K562 (cell line): Measurements from ENCODE around the gene ID1. TPM values are rescaled to one million over a fixed set of nuclear protein-coding genes. Genes with fewer than 3 reads are reported as not detected.

Experiments
- ETV5 ChIP-seq: sonication (generic); formaldehyde crosslinking; IDR thresholded peaks from 2 replicates; pipeline ENCODE4 v1.4.0; 2020; ENCODE audit warnings: low read depth, mild to moderate bottlenecking, missing genetic modification reagents
- HLTF ChIP-seq: fragments of 450-650 bp; IDR thresholded peaks from 2 replicates; pipeline ENCODE4 v1.6.1; 2016
- MCM7 ChIP-seq, 2 experiments: fragments of 450-650 bp; IDR thresholded peaks; 2 replicates each; pipeline ENCODE4 v1.6.1; 2016 to 2018
- MECOM ChIP-seq: fragments of 250-450 bp; sonication (Bioruptor Pico); IDR thresholded peaks from 2 replicates; pipeline ENCODE4 v1.8.0; 2022; ENCODE audit warnings: inconsistent platforms
- PRMT5 ChIP-seq: sonication (generic); formaldehyde crosslinking; IDR thresholded peaks from 2 replicates; pipeline ENCODE4 v1.5.0; 2020; ENCODE audit warnings: missing genetic modification reagents
- TAF9B ChIP-seq: fragments of 450-650 bp; IDR thresholded peaks from 2 replicates; pipeline ENCODE4 v1.6.1; 2018; ENCODE audit warnings: mild to moderate bottlenecking; ENCODE audit not compliant: partially characterized antibody
- U2AF1 ChIP-seq: fragments of 200-400 bp; formaldehyde crosslinking; optimal IDR thresholded peaks from 2 replicates; pipeline ENCODE3; 2017; ENCODE audit warnings: mild to moderate bottlenecking, low read depth, low read length, moderate library complexity
- U2AF2 ChIP-seq: fragments of 200-400 bp; formaldehyde crosslinking; optimal IDR thresholded peaks from 2 replicates; pipeline ENCODE3; 2017; ENCODE audit warnings: low read depth, mild to moderate bottlenecking, low read length
- ZNF165 ChIP-seq: fragments of 250-450 bp; sonication (Bioruptor Pico); IDR thresholded peaks from 2 replicates; pipeline ENCODE4 v1.4.0; 2020; ENCODE audit warnings: borderline replicate concordance
- ZNF57 ChIP-seq: fragments of 450-650 bp; formaldehyde crosslinking; IDR thresholded peaks from 2 replicates; pipeline ENCODE4 v1.4.0; 2020; ENCODE audit warnings: mild to moderate bottlenecking, moderate library complexity
- ZNF77 ChIP-seq: fragments of 250-450 bp; sonication (Bioruptor Pico); IDR thresholded peaks from 2 replicates; pipeline ENCODE4 v1.5.0; 2020
- polyA plus RNA-seq, 8 experiments: library from polyadenylated mRNA; depleted of rRNA in 4 of 8; stranded (reverse) in 5 of 8; unstranded in 3 of 8; fragments of >200 nt; fragmentation: Nextera tagmentation in 2 of 8; fragmentation: Illumina TruSeq in 1 of 8; extraction: Ambion mirVana in 2 of 8; extraction: Trizol in 1 of 8; gene quantifications; 2 replicates each; pipeline versions ENCODE4 v1.2.1 to v1.2.3, GENCODE V29; 2011 to 2014; ENCODE audit warnings: inconsistent platforms in 1 of 8, missing spikeins in 1 of 8
- total RNA-seq, 7 experiments: library from RNA; depleted of rRNA in 6 of 7; stranded (reverse); fragments of >200 nt in 6 of 7; fragmentation: Illumina TruSeq in 2 of 7; extraction: Trizol in 2 of 7; gene quantifications; 2 replicates each; pipeline versions ENCODE4 v1.2.1 to v1.2.3, GENCODE V29; 2011 to 2021; ENCODE audit warnings: low replicate concordance in 1 of 7
- TF ChIP-seq, protein P1 (sequence below): fragments of 450-650 bp; IDR thresholded peaks from 2 replicates; pipeline ENCODE4 v1.6.1; 2017; ENCODE audit warnings: antibody characterized with exemption, mild to moderate bottlenecking
- TF ChIP-seq, protein P2 (sequence below): fragments of 450-650 bp; formaldehyde crosslinking; IDR thresholded peaks from 2 replicates; pipeline ENCODE4 v1.4.0; 2022; ENCODE audit warnings: mild to moderate bottlenecking, moderate library complexity
- TF ChIP-seq, protein P3 (sequence below): fragments of 200-800 bp; sonication (Bioruptor generic); IDR thresholded peaks from 2 replicates; pipeline ENCODE4 v1.6.1; 2017; ENCODE audit warnings: missing genetic modification characterization, missing compliant biosample characterization

The ID1 gene
- total and polyA plus RNA-seq, 9 of the 15 experiments (the other 6 are each of a cell fraction or from before 2014, with no cell fraction given), result 1.4 to 358 (median 65.0) TPM

DNA sequence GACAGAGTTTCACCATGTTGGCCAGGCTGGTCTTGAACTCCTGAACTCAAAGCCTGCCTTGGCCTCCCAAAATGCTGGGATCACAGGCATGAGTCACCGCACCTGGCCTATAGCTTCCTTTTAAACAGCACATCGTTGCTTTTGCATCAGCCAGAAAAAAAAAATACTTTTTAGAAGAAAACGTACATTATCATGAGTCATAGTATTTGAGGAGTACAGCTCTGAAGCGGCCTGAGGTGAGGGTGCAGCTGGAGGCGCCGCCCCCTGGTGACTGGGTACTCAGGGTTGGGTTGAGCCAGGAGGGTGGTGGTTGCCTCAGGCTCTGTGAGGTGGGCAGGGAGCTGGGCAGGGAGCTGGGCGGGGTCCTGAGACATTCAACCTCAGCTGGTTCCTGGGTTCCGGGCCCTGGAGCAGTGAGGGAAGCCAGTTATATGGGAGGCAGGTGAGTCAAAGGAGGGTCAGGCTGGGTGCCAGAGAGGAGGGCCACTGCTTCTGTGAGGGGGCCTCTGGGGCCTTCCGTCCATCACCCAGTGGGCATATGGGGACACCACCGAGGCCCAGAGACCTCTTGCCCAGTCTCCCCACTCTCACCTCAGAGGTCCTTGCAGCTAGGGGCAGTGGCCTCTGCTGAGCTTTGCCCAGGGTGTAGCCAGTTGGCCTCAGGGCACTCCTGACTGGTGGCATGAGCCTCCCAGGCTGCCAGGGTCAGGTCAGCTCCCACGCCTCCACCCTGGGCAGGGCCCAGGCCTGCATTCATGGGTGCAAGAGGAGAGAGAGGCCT is 11.7 kb upstream of the ID1 start (continued):
- TF ChIP-seq, protein P1, sequence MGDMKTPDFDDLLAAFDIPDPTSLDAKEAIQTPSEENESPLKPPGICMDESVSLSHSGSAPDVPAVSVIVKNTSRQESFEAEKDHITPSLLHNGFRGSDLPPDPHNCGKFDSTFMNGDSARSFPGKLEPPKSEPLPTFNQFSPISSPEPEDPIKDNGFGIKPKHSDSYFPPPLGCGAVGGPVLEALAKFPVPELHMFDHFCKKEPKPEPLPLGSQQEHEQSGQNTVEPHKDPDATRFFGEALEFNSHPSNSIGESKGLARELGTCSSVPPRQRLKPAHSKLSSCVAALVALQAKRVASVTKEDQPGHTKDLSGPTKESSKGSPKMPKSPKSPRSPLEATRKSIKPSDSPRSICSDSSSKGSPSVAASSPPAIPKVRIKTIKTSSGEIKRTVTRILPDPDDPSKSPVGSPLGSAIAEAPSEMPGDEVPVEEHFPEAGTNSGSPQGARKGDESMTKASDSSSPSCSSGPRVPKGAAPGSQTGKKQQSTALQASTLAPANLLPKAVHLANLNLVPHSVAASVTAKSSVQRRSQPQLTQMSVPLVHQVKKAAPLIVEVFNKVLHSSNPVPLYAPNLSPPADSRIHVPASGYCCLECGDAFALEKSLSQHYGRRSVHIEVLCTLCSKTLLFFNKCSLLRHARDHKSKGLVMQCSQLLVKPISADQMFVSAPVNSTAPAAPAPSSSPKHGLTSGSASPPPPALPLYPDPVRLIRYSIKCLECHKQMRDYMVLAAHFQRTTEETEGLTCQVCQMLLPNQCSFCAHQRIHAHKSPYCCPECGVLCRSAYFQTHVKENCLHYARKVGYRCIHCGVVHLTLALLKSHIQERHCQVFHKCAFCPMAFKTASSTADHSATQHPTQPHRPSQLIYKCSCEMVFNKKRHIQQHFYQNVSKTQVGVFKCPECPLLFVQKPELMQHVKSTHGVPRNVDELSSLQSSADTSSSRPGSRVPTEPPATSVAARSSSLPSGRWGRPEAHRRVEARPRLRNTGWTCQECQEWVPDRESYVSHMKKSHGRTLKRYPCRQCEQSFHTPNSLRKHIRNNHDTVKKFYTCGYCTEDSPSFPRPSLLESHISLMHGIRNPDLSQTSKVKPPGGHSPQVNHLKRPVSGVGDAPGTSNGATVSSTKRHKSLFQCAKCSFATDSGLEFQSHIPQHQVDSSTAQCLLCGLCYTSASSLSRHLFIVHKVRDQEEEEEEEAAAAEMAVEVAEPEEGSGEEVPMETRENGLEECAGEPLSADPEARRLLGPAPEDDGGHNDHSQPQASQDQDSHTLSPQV, result peak; percentile 75; the same call in 1 of the 2 replicates
- no peak for TF ChIP-seq U2AF2
- TF ChIP-seq PRMT5 (CRISPR knock-in tag), result no peak
- TF ChIP-seq ZNF77 (CRISPR knock-in tag), result no peak
- no peak for TF ChIP-seq HLTF
- TF ChIP-seq, protein P2, sequence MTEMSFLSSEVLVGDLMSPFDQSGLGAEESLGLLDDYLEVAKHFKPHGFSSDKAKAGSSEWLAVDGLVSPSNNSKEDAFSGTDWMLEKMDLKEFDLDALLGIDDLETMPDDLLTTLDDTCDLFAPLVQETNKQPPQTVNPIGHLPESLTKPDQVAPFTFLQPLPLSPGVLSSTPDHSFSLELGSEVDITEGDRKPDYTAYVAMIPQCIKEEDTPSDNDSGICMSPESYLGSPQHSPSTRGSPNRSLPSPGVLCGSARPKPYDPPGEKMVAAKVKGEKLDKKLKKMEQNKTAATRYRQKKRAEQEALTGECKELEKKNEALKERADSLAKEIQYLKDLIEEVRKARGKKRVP (CRISPR knock-in tag), result no peak
- no peak for TF ChIP-seq MECOM
- no peak for TF ChIP-seq ZNF165
- TF ChIP-seq TAF9B, result peak; percentile 7
- TF ChIP-seq, protein P3, sequence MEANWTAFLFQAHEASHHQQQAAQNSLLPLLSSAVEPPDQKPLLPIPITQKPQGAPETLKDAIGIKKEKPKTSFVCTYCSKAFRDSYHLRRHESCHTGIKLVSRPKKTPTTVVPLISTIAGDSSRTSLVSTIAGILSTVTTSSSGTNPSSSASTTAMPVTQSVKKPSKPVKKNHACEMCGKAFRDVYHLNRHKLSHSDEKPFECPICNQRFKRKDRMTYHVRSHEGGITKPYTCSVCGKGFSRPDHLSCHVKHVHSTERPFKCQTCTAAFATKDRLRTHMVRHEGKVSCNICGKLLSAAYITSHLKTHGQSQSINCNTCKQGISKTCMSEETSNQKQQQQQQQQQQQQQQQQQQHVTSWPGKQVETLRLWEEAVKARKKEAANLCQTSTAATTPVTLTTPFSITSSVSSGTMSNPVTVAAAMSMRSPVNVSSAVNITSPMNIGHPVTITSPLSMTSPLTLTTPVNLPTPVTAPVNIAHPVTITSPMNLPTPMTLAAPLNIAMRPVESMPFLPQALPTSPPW (CRISPR knock-in tag), result peak; percentile 26; the same call in 1 of the 2 replicates
- no peak for TF ChIP-seq U2AF1
- TF ChIP-seq ETV5, result 0 out of 2 replicates have a peak, but pooled peaks have one; percentile 30
- TF ChIP-seq ZNF57, result no peak
- no peak for TF ChIP-seq MCM7 (IDR thresholded peaks at IDR 0.05)
